ENCODE measurements around the gene UNC93B1.
A peak's percentile ranks its signal among the peaks of the same experiment; 100 is the strongest.

UNC93B1 gene

GRCh38 chr11:68024508-68024907 is 20.6 kb upstream of the UNC93B1 start:
- no peak for DNase-seq (ENCODE audit: low spot score)

GRCh38 chr11:68022531-68022930 is 18.6 kb upstream of the UNC93B1 start:
- DNase-seq (ENCODE audit: low spot score): no peak

GRCh38 chr11:68021167-68021787 is 17.4 kb upstream of the UNC93B1 start:
- DNase-seq (ENCODE audit: low spot score): peak; percentile 64

GRCh38 chr11:68020575-68020974 is 16.7 kb upstream of the UNC93B1 start:
- DNase-seq (ENCODE audit: low spot score): peak; percentile 78

- DNase-seq (ENCODE audit: low spot score): no peak
Observed at GRCh38 chr11:68019486-68019885, 15.6 kb upstream of the UNC93B1 start.

GRCh38 chr11:68018730-68019190 is 14.9 kb upstream of the UNC93B1 start:
- DNase-seq (ENCODE audit: low spot score): no peak

GRCh38 chr11:68017980-68018729 is 14.3 kb upstream of the UNC93B1 start:
- DNase-seq (ENCODE audit: low spot score): no peak

- DNase-seq (ENCODE audit: low spot score): no peak
Observed at GRCh38 chr11:68016904-68017817, 13.3 kb upstream of the UNC93B1 start.

GRCh38 chr11:68016161-68016903 is 12.4 kb upstream of the UNC93B1 start:
- peak; percentile 56 for DNase-seq (ENCODE audit: low spot score)

- DNase-seq (ENCODE audit: low spot score): no peak
Observed at GRCh38 chr11:68015467-68015866, 11.6 kb upstream of the UNC93B1 start.

GRCh38 chr11:68014947-68015447 is 11.1 kb upstream of the UNC93B1 start:
- no peak for DNase-seq (ENCODE audit: low spot score)

- no peak for DNase-seq (ENCODE audit: low spot score)
Observed at GRCh38 chr11:68014157-68014946, 10.5 kb upstream of the UNC93B1 start.

- no peak for DNase-seq (ENCODE audit: low spot score)
Observed at GRCh38 chr11:68013611-68014156, 9.8 kb upstream of the UNC93B1 start.

- DNase-seq (ENCODE audit: low spot score): no peak
Observed at GRCh38 chr11:68012843-68013610, 9.1 kb upstream of the UNC93B1 start.

GRCh38 chr11:68012044-68012842 is 8.3 kb upstream of the UNC93B1 start:
- no peak for DNase-seq (ENCODE audit: low spot score)

- no peak for DNase-seq (ENCODE audit: low spot score)
Observed at GRCh38 chr11:68011051-68011943, 7.4 kb upstream of the UNC93B1 start.

All from SK-N-DZ (cell line).